MCF 10A (cell line): ENCODE data around the gene LRBA. TPM values are rescaled to one million over a fixed set of nuclear protein-coding genes. Genes with fewer than 3 reads are reported as not detected.
"Not testable (repeated sequence)": the region's sequence is repeated elsewhere in the genome, so short reads cannot be mapped to it uniquely, and the experiment has no call there.

Experiments used
- BruUV-seq: library from RNA; stranded (reverse); fragments of 400-500 nt; replicated peaks from 2 replicates; lab custom pipeline; 2021; lab: Mats Ljungman, UMichigan
- CTCF ChIA-PET: fragments of 300-600 bp; sonication (Branson Sonifier 250); formaldehyde crosslinking; extraction: SDS; loops from one replicate; lab custom pipeline; 2021; ENCODE audit warnings: antibody characterized with exemption, inconsistent platforms; lab: Yijun Ruan, JAX
- POLR2A ChIA-PET: fragments of 300-600, 350-650 bp; sonication (Branson Sonifier 250); formaldehyde crosslinking; extraction: SDS; loops from one replicate; lab custom pipeline; 2020; ENCODE audit warnings: antibody characterized with exemption, inconsistent platforms; lab: Yijun Ruan, JAX
- DNase-seq: peaks from one replicate; pipeline ENCODE4 v3.0.0-alpha.2; 2018; ENCODE audit not compliant: unreplicated experiment
- H3K27ac Mint-ChIP-seq: one replicate; pipeline ENCODE4 v1.8.0; 2022; ENCODE audit warnings: mild to moderate bottlenecking, low read depth, mixed read lengths; ENCODE audit not compliant: unreplicated experiment
- H3K27me3 Mint-ChIP-seq: one replicate; pipeline ENCODE4 v1.8.0; 2022; ENCODE audit warnings: mixed read lengths; ENCODE audit not compliant: insufficient read depth, unreplicated experiment
- H3K36me3 Mint-ChIP-seq: one replicate; pipeline ENCODE4 v1.8.0; 2022; ENCODE audit warnings: mild to moderate bottlenecking, moderate library complexity, mixed read lengths; ENCODE audit not compliant: insufficient read depth, unreplicated experiment
- H3K4me1 Mint-ChIP-seq: one replicate; pipeline ENCODE4 v1.8.0; 2022; ENCODE audit warnings: mixed read lengths; ENCODE audit not compliant: insufficient read depth, unreplicated experiment
- H3K4me3 Mint-ChIP-seq: one replicate; pipeline ENCODE4 v1.8.0; 2022; ENCODE audit warnings: mild to moderate bottlenecking, moderate library complexity, mixed read lengths; ENCODE audit not compliant: unreplicated experiment
- H3K9me3 Mint-ChIP-seq: one replicate; pipeline ENCODE4 v1.8.0; 2022; ENCODE audit warnings: mixed read lengths; ENCODE audit not compliant: unreplicated experiment
- intact Hi-C: fragments of 100-400 bp; cut with micrococcal nuclease; formaldehyde crosslinking; loops from 2 replicates; pipeline ENCODE4 v1.14.1; 2022
- total RNA-seq: library from RNA; stranded (reverse); gene quantifications from 2 replicates; pipeline ENCODE4 v1.2.3, GENCODE V29; 2022
- TF ChIP-seq, protein P1 (sequence below): fragments of 200-600 bp; IDR thresholded peaks from one replicate; pipeline ENCODE4 v1.8.0; 2022; ENCODE audit warnings: antibody characterized with exemption, mild to moderate bottlenecking; ENCODE audit not compliant: unreplicated experiment

LRBA gene
- total RNA-seq, 1 experiment from 2014 or later, result 64.5 TPM

GRCh38 chr4:150931005-150931404 lies 84.1 kb downstream of the LRBA start:
- Mint-ChIP-seq H3K27me3 (no peaks in the 10 kb centered on the region), H3K4me3 (no peak overlapping the region), H3K4me1 (no peaks in the 10 kb centered on the region), H3K27ac (no peak overlapping the region), H3K36me3 (peaks cover 7% of the 10 kb centered on the region), H3K9me3 (no peaks in the 10 kb centered on the region)
- POLR2A ChIA-PET, result interaction anchor here (0.6 to 0.7 kb wide), 2 partner anchors 15 to 93 kb away, joined by 3 read pairs; no protein-coding TSS in a partner anchor
- TF ChIP-seq, protein P1, sequence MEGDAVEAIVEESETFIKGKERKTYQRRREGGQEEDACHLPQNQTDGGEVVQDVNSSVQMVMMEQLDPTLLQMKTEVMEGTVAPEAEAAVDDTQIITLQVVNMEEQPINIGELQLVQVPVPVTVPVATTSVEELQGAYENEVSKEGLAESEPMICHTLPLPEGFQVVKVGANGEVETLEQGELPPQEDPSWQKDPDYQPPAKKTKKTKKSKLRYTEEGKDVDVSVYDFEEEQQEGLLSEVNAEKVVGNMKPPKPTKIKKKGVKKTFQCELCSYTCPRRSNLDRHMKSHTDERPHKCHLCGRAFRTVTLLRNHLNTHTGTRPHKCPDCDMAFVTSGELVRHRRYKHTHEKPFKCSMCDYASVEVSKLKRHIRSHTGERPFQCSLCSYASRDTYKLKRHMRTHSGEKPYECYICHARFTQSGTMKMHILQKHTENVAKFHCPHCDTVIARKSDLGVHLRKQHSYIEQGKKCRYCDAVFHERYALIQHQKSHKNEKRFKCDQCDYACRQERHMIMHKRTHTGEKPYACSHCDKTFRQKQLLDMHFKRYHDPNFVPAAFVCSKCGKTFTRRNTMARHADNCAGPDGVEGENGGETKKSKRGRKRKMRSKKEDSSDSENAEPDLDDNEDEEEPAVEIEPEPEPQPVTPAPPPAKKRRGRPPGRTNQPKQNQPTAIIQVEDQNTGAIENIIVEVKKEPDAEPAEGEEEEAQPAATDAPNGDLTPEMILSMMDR, result no peak
- CTCF ChIA-PET, result interaction anchor here (0.5 to 0.7 kb wide), 2 partner anchors 12 to 168 kb away, joined by 3 read pairs; no protein-coding TSS in a partner anchor
- no peak for DNase-seq
- intact Hi-C loops, result no loop called here
- no TSS peak for BruUV-seq

DNA sequence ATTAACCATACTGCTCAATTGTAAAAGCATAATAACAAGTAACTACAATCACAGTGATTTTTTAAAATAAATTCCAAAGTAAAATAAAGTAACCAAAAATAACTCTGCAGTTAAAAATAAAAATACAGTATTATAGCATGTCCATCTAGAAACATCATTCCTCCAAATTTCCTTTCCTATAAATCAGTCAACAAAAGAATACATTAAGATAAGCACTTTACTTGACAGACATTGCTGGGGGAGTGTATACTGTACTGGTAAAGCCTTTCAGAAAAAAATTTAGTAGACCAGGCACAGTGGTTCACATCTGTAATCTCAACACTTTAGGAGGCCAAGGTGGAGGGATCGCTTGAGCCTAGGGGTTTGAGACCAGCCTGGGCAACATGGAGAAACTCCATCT lies 91.1 kb downstream of the LRBA start:
- Mint-ChIP-seq H3K4me1 (peaks cover 9% of the 10 kb centered on the region), H3K27me3 (no peaks in the 10 kb centered on the region), H3K4me3 (no peak overlapping the region), H3K36me3 (peaks cover 27% of the 10 kb centered on the region), H3K9me3 (no peaks in the 10 kb centered on the region), H3K27ac (no peak overlapping the region)
- ChIA-PET CTCF (interaction anchor here (0.7 kb wide), 1 partner anchor 98 kb away, joined by 4 read pairs; no protein-coding TSS in a partner anchor), POLR2A (no interaction called here)
- DNase-seq, result no peak
- BruUV-seq, result no TSS peak
- intact Hi-C loops, result no loop called here
- TF ChIP-seq, protein P1, result no peak

DNA sequence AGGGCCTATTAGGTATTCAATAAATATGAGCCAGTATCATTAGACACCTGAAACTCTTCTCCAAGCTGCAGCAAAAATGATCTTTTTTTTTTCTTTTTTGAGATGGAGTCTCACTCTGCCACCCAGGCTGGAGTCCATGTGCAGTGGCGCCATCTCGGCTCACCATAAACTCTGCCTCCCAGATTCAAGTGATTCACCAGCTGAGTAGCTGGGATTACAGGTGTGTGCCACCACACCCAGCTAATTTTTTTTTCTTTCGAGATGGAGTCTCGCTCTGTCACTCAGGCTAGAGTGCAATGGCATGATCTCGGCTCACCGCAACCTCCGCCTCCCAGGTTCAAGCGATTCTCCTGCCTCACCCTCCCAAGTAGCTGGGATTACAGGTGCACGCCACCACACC lies 93.6 kb downstream of the LRBA start:
- intact Hi-C loops, H3K27me3 Mint-ChIP-seq, CTCF ChIA-PET, H3K4me1 Mint-ChIP-seq, H3K9me3 Mint-ChIP-seq, DNase-seq, H3K27ac Mint-ChIP-seq, BruUV-seq, H3K4me3 Mint-ChIP-seq: not testable (repeated sequence)
- POLR2A ChIA-PET, result interaction anchor here (0.6 kb wide), 1 partner anchor 337 kb away, joined by 4 read pairs; no protein-coding TSS in a partner anchor
- H3K36me3 Mint-ChIP-seq, result peaks cover 39% of the 10 kb centered on the region

GRCh38 chr4:150918562-150918961 lies 96.5 kb downstream of the LRBA start:
- DNase-seq, BruUV-seq, H3K27me3 Mint-ChIP-seq, intact Hi-C loops, H3K27ac Mint-ChIP-seq, H3K4me3 Mint-ChIP-seq, H3K9me3 Mint-ChIP-seq, H3K4me1 Mint-ChIP-seq: not testable (repeated sequence)
- ChIA-PET CTCF (interaction anchor here (0.6 kb wide), 1 partner anchor 183 kb away, joined by 4 read pairs; no protein-coding TSS in a partner anchor), POLR2A (interaction anchor here (0.6 to 2.1 kb wide), 3 partner anchors 95 to 1706 kb away, joined by 3 to 8 read pairs (median 4); no protein-coding TSS in a partner anchor)
- H3K36me3 Mint-ChIP-seq, result peaks cover 42% of the 10 kb centered on the region

DNA sequence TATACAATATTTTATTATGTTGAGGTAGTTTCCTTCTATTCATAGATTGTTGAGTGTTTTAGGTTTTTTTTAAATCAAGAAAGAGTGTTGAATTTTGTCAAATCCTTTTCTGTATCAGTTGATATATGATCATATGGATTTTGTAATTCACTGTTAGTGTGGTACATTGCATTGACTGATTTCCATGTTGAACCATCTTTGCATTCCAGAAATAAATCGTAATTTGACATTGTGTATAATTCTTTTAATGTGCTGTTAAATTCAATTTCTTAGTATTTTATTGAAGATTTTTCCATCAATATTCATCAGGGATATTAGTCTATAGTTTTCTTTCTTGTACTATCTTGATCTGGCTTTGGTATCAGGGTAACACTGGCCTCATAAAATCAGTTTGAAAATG lies 103.8 kb downstream of the LRBA start:
- BruUV-seq, result no TSS peak
- H3K27me3 Mint-ChIP-seq, result no peaks in the 10 kb centered on the region
- CTCF ChIA-PET, result no interaction called here
- H3K36me3 Mint-ChIP-seq, result peaks cover 67% of the 10 kb centered on the region
- no peak overlapping the region for H3K4me3 Mint-ChIP-seq
- POLR2A ChIA-PET, result no interaction called here
- no peaks in the 10 kb centered on the region for H3K4me1 Mint-ChIP-seq
- no peak overlapping the region for H3K27ac Mint-ChIP-seq
- intact Hi-C loops, result no loop called here
- TF ChIP-seq, protein P1, result no peak
- H3K9me3 Mint-ChIP-seq, result peaks cover 11% of the 10 kb centered on the region
- no peak for DNase-seq
